Endodermal cell (in vitro differentiated cells): Measurements from ENCODE around the gene FLYWCH1. TPM values are rescaled to one million over a fixed set of nuclear protein-coding genes. Genes with fewer than 3 reads are reported as not detected.

ENCODE experiments used
- DNase-seq: peaks from one replicate; pipeline ENCODE4 v3.0.0-alpha.2; 2017
- H3K27ac ChIP-seq: 2 replicates; pipeline ENCODE4 v1.5.1; 2013; ENCODE audit warnings: mild to moderate bottlenecking, low read depth, low read length, moderate library complexity
- H3K27me3 ChIP-seq: 2 replicates; pipeline ENCODE4 v1.6.1; 2013; ENCODE audit warnings: mild to moderate bottlenecking, low read length, moderate library complexity; ENCODE audit not compliant: insufficient read depth, control insufficient read depth, poor library complexity, severe bottlenecking
- H3K36me3 ChIP-seq: 2 replicates; pipeline ENCODE4 v1.7.0; 2013; ENCODE audit warnings: mild to moderate bottlenecking, low read length, moderate library complexity; ENCODE audit not compliant: control insufficient read depth, insufficient read depth
- H3K4me1 ChIP-seq: one replicate; pipeline ENCODE4 v1.7.0; 2013; ENCODE audit warnings: low read length; ENCODE audit not compliant: control insufficient read depth, insufficient read depth
- H3K4me3 ChIP-seq: 2 replicates; pipeline ENCODE4 v1.5.1; 2013; ENCODE audit warnings: mild to moderate bottlenecking, low read length, moderate library complexity
- H3K9ac ChIP-seq: 2 replicates; pipeline ENCODE4 v1.6.1; 2013; ENCODE audit warnings: mild to moderate bottlenecking, low read length, moderate library complexity; ENCODE audit not compliant: poor library complexity, severe bottlenecking; ENCODE audit errors: extremely low read depth
- H3K9me3 ChIP-seq: 2 replicates; pipeline ENCODE4 v1.6.1; 2013; ENCODE audit warnings: mild to moderate bottlenecking, low read length, moderate library complexity; ENCODE audit not compliant: control insufficient read depth
- H3K27ac Mint-ChIP-seq: 2 replicates; pipeline ENCODE4 v1.8.0; 2020; ENCODE audit warnings: mixed read lengths
- H3K27me3 Mint-ChIP-seq: 2 replicates; pipeline ENCODE4 v1.8.0; 2021; ENCODE audit warnings: mild to moderate bottlenecking, mixed read lengths; ENCODE audit not compliant: insufficient read depth
- H3K36me3 Mint-ChIP-seq: 2 replicates; pipeline ENCODE4 v1.8.0; 2020; ENCODE audit warnings: low read depth, mixed read lengths
- H3K4me1 Mint-ChIP-seq: 2 replicates; pipeline ENCODE4 v1.8.0; 2020; ENCODE audit warnings: mixed read lengths
- H3K4me3 Mint-ChIP-seq: 2 replicates; pipeline ENCODE4 v1.8.0; 2020; ENCODE audit warnings: mild to moderate bottlenecking, moderate library complexity, mixed read lengths
- H3K9me3 Mint-ChIP-seq: 2 replicates; pipeline ENCODE4 v1.8.0; 2020; ENCODE audit warnings: mild to moderate bottlenecking, mixed read lengths
- WGBS, 2 experiments: methylation state at CpG; one replicate each; pipeline versions ENCODE4 v1.1.5 to v1.1.7; 2013; ENCODE audit warnings: missing lambda C conversion rate in 2 of 2, mixed read lengths in 1 of 2; ENCODE audit not compliant: insufficient coverage in 1 of 2, insufficient read length in 1 of 2; 5-methylcytosine and 5-hydroxymethylcytosine counted together
- total RNA-seq, 2 donors: library from RNA; stranded (reverse); fragmentation: NEBNext Ultra II Directional in 1 of 2; extraction: Animal tissue kit (Norgen Biotek cat#: 25700) in 1 of 2; gene quantifications; 2 replicates in 1 of 2; 3 replicates in 1 of 2; pipeline ENCODE4 v1.2.1, GENCODE V29; 2021
- TF ChIP-seq, protein P1 (sequence below): fragments of 200-600 bp; sonication (generic); conservative IDR thresholded peaks from 2 replicates; pipeline ENCODE4 v1.5.0; 2021; ENCODE audit warnings: antibody characterized with exemption, mild to moderate bottlenecking

Gene FLYWCH1
- total RNA-seq, 2 donors from 2014 or later = 20.5 to 33.6 TPM

DNA sequence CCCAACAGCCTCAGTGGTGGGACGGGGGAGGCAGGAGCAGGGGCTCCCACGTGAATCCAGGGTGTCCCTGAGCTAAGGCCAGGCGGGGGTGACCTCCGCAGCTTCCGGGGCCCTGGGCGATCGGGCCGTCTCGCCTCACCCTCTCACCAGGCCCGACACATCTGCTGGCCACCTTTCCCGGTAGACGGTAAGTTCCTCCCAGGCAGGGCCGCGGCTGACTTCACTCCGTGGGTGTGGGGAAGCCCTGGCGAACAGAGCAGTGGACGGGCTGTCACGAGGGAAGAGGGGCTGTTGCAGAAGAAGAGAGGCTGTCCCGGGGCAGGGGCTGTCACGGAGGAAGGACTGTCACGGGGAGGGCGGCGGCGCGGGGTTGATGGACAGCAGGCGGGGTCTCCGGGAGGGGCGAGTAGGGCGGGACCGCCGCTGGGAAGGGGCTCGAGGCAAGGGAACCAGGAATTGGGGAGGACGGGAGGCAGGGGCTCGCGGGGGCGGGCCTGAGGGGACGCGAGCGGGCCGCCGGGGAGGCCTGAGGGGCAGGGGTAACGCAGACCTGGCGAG lies 68.0 kb downstream of the FLYWCH1 start:
- Histone ChIP-seq H3K4me1 (peaks cover 3% of the 10 kb centered on the region), H3K9ac (peak overlapping the region; percentile 67), H3K27ac (no peak overlapping the region), H3K27me3 (no peaks in the 10 kb centered on the region), H3K9me3 (no peaks in the 10 kb centered on the region), H3K4me3 (peak overlapping the region; percentile 85), H3K36me3 (peaks cover 29% of the 10 kb centered on the region)
- peaks cover 25% of the 10 kb centered on the region for H3K4me1 Mint-ChIP-seq
- peak overlapping the region; percentile 77 for H3K4me3 Mint-ChIP-seq
- H3K9me3 Mint-ChIP-seq = no peaks in the 10 kb centered on the region
- peak; percentile 83 for DNase-seq
- 9 to 19% methylated on average over 8 to 43 of the region's 43 CpGs for WGBS, 2 experiments
- TF ChIP-seq, protein P1, sequence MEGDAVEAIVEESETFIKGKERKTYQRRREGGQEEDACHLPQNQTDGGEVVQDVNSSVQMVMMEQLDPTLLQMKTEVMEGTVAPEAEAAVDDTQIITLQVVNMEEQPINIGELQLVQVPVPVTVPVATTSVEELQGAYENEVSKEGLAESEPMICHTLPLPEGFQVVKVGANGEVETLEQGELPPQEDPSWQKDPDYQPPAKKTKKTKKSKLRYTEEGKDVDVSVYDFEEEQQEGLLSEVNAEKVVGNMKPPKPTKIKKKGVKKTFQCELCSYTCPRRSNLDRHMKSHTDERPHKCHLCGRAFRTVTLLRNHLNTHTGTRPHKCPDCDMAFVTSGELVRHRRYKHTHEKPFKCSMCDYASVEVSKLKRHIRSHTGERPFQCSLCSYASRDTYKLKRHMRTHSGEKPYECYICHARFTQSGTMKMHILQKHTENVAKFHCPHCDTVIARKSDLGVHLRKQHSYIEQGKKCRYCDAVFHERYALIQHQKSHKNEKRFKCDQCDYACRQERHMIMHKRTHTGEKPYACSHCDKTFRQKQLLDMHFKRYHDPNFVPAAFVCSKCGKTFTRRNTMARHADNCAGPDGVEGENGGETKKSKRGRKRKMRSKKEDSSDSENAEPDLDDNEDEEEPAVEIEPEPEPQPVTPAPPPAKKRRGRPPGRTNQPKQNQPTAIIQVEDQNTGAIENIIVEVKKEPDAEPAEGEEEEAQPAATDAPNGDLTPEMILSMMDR = no peak
- peak overlapping the region; percentile 87 for H3K27ac Mint-ChIP-seq
- H3K27me3 Mint-ChIP-seq = no peaks in the 10 kb centered on the region
- H3K36me3 Mint-ChIP-seq = peaks cover 6% of the 10 kb centered on the region

DNA sequence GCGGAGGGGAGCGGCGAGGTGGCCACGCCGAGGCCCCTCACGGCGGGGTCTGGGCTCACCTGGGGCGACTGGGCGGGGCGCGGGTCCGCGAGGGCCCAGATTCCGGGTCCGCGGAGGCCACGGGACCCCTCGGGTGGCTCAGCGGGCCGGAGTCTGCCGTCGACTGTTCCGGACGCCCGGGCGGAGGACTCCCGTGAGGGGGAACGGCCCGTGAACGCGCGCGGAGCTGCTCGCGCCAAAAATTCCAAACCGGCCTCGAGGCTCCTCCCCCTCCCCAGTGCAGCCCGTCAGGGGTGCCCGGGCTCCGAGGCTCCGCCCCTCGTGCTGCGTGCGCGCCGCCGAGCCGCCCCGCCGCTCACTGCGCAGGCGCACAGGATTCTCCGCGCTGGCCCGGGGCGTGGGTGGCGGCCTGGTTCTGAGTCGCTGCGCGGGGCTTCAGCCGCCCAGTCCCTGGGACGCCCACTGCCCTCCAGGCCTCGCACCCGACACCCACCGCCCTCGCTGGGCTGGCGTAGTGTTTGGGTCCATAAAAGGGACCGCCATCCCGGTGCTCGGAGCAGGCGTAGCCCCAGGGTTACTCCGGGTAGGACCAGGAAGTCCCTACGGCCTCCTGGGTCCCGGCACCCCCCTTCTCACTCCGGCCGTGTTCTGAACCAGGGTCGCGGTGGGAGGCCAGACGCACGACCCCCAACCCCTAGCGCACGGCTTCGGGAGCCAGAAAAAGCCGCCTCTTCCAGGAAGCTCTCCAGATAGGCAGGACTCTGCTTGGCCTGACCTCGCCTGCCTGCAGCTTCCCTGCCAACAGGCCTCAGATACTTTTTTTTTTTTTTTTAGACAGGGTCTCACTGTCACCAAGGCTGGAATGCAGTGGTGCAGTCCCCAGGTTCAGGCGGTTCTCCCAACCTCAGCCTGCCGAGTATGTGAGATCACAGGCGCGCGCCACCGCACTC lies 68.8 kb downstream of the FLYWCH1 start, which contains the start of gene PKMYT1:
Gene PKMYT1 (minus strand): TSS at position 220 of the 950 bp plus-strand sequence. CDS start 789 bp downstream, outside the sequence.
- H3K27me3 ChIP-seq = no peaks in the 10 kb centered on the region
- peaks cover 24% of the 10 kb centered on the region for H3K36me3 ChIP-seq
- 4 to 11% methylated on average over 45 to 91 of the region's 91 CpGs for WGBS, 2 experiments
- H3K9ac ChIP-seq = peak within 1 kb of the TSS; percentile 67
- no peaks in the 10 kb centered on the region for H3K27me3 Mint-ChIP-seq
- H3K9me3 Mint-ChIP-seq = no peaks in the 10 kb centered on the region
- peak within 1 kb of the TSS; percentile 77 for H3K4me3 Mint-ChIP-seq
- H3K9me3 ChIP-seq = no peaks in the 10 kb centered on the region
- H3K4me3 ChIP-seq = peak within 1 kb of the TSS; percentile 85
- peaks cover 6% of the 10 kb centered on the region for H3K36me3 Mint-ChIP-seq
- peak; percentile 95 for DNase-seq
- TF ChIP-seq, protein P1 = no peak
- H3K27ac Mint-ChIP-seq = peak within 1 kb of the TSS; percentile 93
- H3K4me1 Mint-ChIP-seq = peaks cover 25% of the 10 kb centered on the region
- H3K27ac ChIP-seq = peak within 1 kb of the TSS; percentile 29
- H3K4me1 ChIP-seq = peaks cover 3% of the 10 kb centered on the region

DNA sequence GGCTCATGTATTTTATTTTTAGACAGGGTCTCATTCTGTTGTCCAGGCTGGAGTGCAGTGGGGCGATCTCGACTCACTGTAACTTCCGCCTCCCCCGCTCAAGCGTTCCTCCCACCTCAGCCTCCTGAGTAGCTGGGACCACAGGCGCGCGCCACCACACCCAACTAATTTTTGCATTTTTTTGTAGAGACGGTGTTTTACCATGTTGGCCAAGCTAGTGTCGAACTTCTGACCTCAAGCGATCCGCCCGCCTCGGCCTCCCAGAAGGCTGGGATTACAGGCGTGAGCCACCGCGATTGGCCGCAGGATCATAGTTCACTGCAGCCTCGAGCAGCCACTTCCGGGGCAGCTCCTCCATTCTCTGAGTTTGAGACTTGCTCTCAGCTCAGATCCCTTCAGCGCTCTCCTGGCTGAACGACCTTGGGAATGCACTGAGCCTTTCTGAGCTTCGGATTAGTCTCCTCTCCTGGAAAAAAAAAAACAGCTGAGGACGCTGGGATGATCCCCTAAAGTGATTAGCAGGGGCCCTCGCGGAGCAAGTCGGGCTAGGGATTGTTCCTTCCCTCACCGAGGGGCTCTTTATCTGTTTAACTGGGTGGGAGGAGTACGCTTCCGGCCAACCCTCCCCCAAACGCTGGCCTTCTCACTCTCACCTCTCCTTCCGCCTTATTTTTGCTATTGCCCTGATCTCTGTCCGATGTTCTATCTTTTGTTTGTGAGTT lies 69.6 kb downstream of the FLYWCH1 start:
- Mint-ChIP-seq H3K4me1 (peaks cover 25% of the 10 kb centered on the region), H3K27me3 (no peaks in the 10 kb centered on the region), H3K27ac (peak overlapping the region; percentile 93), H3K4me3 (peak overlapping the region; percentile 77), H3K36me3 (peaks cover 6% of the 10 kb centered on the region), H3K9me3 (no peaks in the 10 kb centered on the region)
- peak overlapping the region; percentile 67 for H3K9ac ChIP-seq
- H3K4me3 ChIP-seq = peak overlapping the region; percentile 85
- peak; percentile 87 for DNase-seq
- peaks cover 3% of the 10 kb centered on the region for H3K4me1 ChIP-seq
- TF ChIP-seq, protein P1 = no peak
- peaks cover 15% of the 10 kb centered on the region for H3K36me3 ChIP-seq
- H3K9me3 ChIP-seq = no peaks in the 10 kb centered on the region
- 14 to 22% methylated on average over 25 to 33 of the region's 33 CpGs for WGBS, 2 experiments
- H3K27me3 ChIP-seq = no peaks in the 10 kb centered on the region
- H3K27ac ChIP-seq = peak overlapping the region; percentile 30
